ENCODE measurements around the gene SLC22A13. TPM values are rescaled to one million over a fixed set of nuclear protein-coding genes. Genes with fewer than 3 reads are reported as not detected.
"Not testable (repeated sequence)": the region's sequence is repeated elsewhere in the genome, so short reads cannot be mapped to it uniquely, and the experiment has no call there.

Gene SLC22A13
- total and polyA plus RNA-seq, 3 donors from 2014 or later: 1.1 to 2.6 (median 1.5) TPM

DNA sequence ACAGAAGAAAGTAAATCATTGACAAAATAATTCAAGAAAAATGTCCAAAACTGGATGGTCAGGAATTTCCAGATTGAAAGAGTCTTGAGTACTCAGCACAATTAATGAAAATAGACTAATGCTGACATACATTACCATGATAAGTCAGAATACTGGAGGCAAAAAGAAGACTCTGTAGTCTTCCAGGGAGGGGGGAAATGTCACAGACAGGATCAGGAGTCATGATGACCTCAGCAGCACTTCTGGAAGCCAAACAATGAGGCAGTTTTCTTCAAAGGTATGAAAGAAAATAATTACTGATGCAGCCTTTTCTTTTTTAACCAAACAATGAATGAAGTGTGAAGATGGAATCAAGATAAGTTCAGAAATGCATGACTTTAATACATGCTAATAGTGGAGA is 30.1 kb upstream of the SLC22A13 start:
- Histone ChIP-seq H3K27ac (no peak overlapping the region), H3K27me3 (no peaks in the 10 kb centered on the region), H3K9me3 (no peaks in the 10 kb centered on the region), H3K4me1 (no peaks in the 10 kb centered on the region), H3K4me3 (no peak overlapping the region), H3K36me3 (ENCODE audit: low read depth, missing control alignments) (no peaks in the 10 kb centered on the region)
- intact Hi-C loops (cut with DNase I; ENCODE audit: low total_unique reads): no loop called here
- TF ChIP-seq POLR2A (IDR thresholded peaks at IDR 0.05) (no peak), CTCF (IDR thresholded peaks at IDR 0.05) (no peak)
- no peak for DNase-seq

DNA sequence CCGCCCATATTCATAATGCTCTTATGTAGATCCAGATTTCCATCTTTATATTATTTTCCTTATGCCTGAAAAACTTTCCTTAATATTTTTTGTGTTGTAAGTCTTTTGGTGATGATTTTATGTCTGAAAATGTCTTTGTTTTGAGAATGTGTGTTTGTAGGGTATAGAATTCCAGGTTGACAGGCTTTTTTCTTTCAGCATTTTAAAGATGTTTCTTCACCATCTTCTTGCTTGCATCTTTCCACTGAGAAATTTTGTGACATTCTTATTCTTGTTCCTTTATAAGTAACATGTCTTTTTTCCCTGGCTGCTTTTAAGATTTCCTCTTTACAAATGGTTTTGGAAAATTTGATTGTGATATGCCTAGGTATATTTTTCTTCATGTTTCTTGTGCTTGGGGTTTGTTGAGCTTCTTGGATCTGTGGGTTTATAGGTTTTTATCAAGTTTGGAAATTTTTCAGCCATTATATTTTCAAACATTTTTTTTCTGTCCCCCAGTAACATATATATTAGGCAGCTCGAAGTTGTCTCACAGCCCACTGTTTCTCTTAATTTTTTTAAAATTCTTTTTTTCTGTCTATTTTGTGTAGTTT is 27.1 kb upstream of the SLC22A13 start:
- Histone ChIP-seq H3K27ac (no peak overlapping the region), H3K4me3 (no peak overlapping the region), H3K4me1 (no peaks in the 10 kb centered on the region), H3K27me3 (no peaks in the 10 kb centered on the region), H3K36me3 (ENCODE audit: low read depth, missing control alignments) (no peaks in the 10 kb centered on the region), H3K9me3 (no peaks in the 10 kb centered on the region)
- no peak for DNase-seq
- TF ChIP-seq POLR2A (IDR thresholded peaks at IDR 0.05): no peak
- no peak for TF ChIP-seq CTCF (IDR thresholded peaks at IDR 0.05)
- 97% methylated on average over 2 of the region's 2 CpGs for WGBS, 2 donors
- intact Hi-C loops (cut with DNase I; ENCODE audit: low total_unique reads): no loop called here

DNA sequence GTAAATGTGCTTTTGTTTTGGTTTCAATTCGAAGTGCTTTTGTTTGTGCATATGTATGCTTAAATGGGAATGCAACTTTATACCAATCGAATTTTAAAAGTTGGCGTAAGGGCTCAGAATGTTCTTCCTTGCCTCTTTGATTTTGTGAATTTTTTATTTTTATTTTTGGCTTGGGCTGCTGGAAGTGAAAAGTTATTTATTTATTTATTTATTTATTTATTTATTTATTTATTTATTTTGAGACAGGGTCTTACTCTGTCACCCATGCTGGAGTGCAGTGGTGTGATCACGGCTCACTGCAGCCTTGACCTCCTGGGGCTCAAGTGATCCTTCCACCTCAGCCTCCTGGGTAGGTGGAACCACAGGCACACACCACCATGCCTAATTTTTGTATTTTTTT is 22.8 kb upstream of the SLC22A13 start:
- WGBS, 2 donors: 95 to 98% methylated on average over 4 of the region's 4 CpGs
- H3K9me3 ChIP-seq; H3K36me3 ChIP-seq (ENCODE audit: low read depth, missing control alignments); H3K4me3 ChIP-seq; H3K27ac ChIP-seq; H3K27me3 ChIP-seq; H3K4me1 ChIP-seq; intact Hi-C loops (cut with DNase I; ENCODE audit: low total_unique reads); DNase-seq: not testable (repeated sequence)

DNA sequence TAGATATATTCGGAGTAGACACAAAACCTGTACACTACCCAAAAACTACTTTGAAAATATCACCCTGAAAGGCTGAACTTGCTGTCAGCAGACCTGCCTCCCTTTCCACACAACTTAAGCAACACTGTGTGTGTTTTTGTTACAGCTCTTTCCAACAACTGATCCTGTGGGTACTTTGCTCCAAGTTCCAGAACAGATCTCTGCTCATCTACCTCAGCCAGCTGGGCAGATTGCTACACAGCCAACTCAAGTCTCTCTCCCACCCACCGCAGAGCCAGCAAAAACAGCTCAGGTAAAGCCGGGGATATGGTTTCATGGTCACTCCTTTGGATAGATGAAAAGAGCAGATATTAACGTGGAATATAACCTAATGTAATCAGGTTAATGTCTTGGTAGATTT is 19.7 kb upstream of the SLC22A13 start:
- no peak overlapping the region for H3K27ac ChIP-seq
- H3K9me3 ChIP-seq: no peaks in the 10 kb centered on the region
- no peak for DNase-seq
- H3K27me3 ChIP-seq: no peaks in the 10 kb centered on the region
- WGBS, 2 donors: 88 to 91% methylated on average over 4 of the region's 4 CpGs
- no peaks in the 10 kb centered on the region for H3K36me3 ChIP-seq (ENCODE audit: low read depth, missing control alignments)
- TF ChIP-seq POLR2A (IDR thresholded peaks at IDR 0.05) (no peak), CTCF (IDR thresholded peaks at IDR 0.05) (no peak)
- H3K4me3 ChIP-seq: no peak overlapping the region
- intact Hi-C loops (cut with DNase I; ENCODE audit: low total_unique reads): no loop called here
- H3K4me1 ChIP-seq: no peaks in the 10 kb centered on the region

GRCh38 chr3:38247366-38248035 is 18.1 kb upstream of the SLC22A13 start:
- H3K27me3 ChIP-seq: no peaks in the 10 kb centered on the region
- H3K27ac ChIP-seq: no peak overlapping the region
- H3K9me3 ChIP-seq: no peaks in the 10 kb centered on the region
- intact Hi-C loops (cut with DNase I; ENCODE audit: low total_unique reads): no loop called here
- TF ChIP-seq POLR2A (IDR thresholded peaks at IDR 0.05) (no peak), CTCF (IDR thresholded peaks at IDR 0.05) (no peak)
- no peaks in the 10 kb centered on the region for H3K4me1 ChIP-seq
- no peak overlapping the region for H3K4me3 ChIP-seq
- no peak for DNase-seq
- no peaks in the 10 kb centered on the region for H3K36me3 ChIP-seq (ENCODE audit: low read depth, missing control alignments)

Measured in testis (tissue), 3 donors.